Amygdala (tissue), 56 donors: ENCODE results near the gene UVRAG.

Experiments
- DNase-seq, 56 donors: peaks; one replicate each; lab custom pipeline; 2025; lab: John Stamatoyannopoulos, UW

Gene UVRAG

GRCh38 chr11:75996523-75997442 is 181.8 kb downstream of the UVRAG start:
- no peak for DNase-seq

GRCh38 chr11:76004400-76004799 is 189.4 kb downstream of the UVRAG start:
- DNase-seq, result no peak

GRCh38 chr11:76005756-76006155 is 190.7 kb downstream of the UVRAG start:
- no peak for DNase-seq

GRCh38 chr11:76007166-76007565 is 192.2 kb downstream of the UVRAG start:
- no peak for DNase-seq

- DNase-seq, result no peak
Observed at GRCh38 chr11:76008474-76008873, 193.5 kb downstream of the UVRAG start.

GRCh38 chr11:76010051-76010450 is 195.0 kb downstream of the UVRAG start:
- no peak for DNase-seq

- no peak for DNase-seq
Observed at GRCh38 chr11:76013526-76013925, 198.5 kb downstream of the UVRAG start.

- no peak for DNase-seq
Observed at GRCh38 chr11:76023236-76024068, 208.4 kb downstream of the UVRAG start.

GRCh38 chr11:76025068-76025467 is 210.1 kb downstream of the UVRAG start:
- DNase-seq, result no peak

GRCh38 chr11:76025817-76026216 is 210.8 kb downstream of the UVRAG start:
- DNase-seq, result no peak

- DNase-seq, result no peak
Observed at GRCh38 chr11:76026281-76026680, 211.3 kb downstream of the UVRAG start.

- DNase-seq, result no peak
Observed at GRCh38 chr11:76026862-76027261, 211.9 kb downstream of the UVRAG start.

GRCh38 chr11:76030286-76030685 is 215.3 kb downstream of the UVRAG start:
- no peak for DNase-seq

- no peak for DNase-seq
Observed at GRCh38 chr11:76030968-76031590, 216.1 kb downstream of the UVRAG start.

- DNase-seq, result no peak
Observed at GRCh38 chr11:76033699-76034098, 218.7 kb downstream of the UVRAG start.

GRCh38 chr11:76035020-76035419 is 220.0 kb downstream of the UVRAG start:
- no peak for DNase-seq

GRCh38 chr11:76038608-76039007 is 223.6 kb downstream of the UVRAG start:
- no peak for DNase-seq

- DNase-seq, result no peak
Observed at GRCh38 chr11:76041208-76041607, 226.2 kb downstream of the UVRAG start.

GRCh38 chr11:76044750-76045320 is 229.8 kb downstream of the UVRAG start:
- no peak for DNase-seq

GRCh38 chr11:76047231-76047630 is 232.2 kb downstream of the UVRAG start:
- DNase-seq, result no peak

GRCh38 chr11:76047766-76048165 is 232.8 kb downstream of the UVRAG start:
- DNase-seq, result no peak
